C4-2B (cell line): ENCODE measurements around the gene GALNS.
"Not testable (repeated sequence)": the region's sequence is repeated elsewhere in the genome, so short reads cannot be mapped to it uniquely, and the experiment has no call there.

ENCODE experiments used
- H3K27ac ChIP-seq: fragments of 450-650 bp; 2 replicates; pipeline ENCODE4 v1.5.1; 2017
- CTCF ChIP-seq: fragments of 450-650 bp; conservative IDR thresholded peaks from 2 replicates; pipeline ENCODE4 v1.5.1; 2017; ENCODE audit warnings: mild to moderate bottlenecking
- ZFX ChIP-seq: fragments of 450-650 bp; IDR thresholded peaks from 2 replicates; pipeline ENCODE4 v1.6.1; 2017

GALNS gene

DNA sequence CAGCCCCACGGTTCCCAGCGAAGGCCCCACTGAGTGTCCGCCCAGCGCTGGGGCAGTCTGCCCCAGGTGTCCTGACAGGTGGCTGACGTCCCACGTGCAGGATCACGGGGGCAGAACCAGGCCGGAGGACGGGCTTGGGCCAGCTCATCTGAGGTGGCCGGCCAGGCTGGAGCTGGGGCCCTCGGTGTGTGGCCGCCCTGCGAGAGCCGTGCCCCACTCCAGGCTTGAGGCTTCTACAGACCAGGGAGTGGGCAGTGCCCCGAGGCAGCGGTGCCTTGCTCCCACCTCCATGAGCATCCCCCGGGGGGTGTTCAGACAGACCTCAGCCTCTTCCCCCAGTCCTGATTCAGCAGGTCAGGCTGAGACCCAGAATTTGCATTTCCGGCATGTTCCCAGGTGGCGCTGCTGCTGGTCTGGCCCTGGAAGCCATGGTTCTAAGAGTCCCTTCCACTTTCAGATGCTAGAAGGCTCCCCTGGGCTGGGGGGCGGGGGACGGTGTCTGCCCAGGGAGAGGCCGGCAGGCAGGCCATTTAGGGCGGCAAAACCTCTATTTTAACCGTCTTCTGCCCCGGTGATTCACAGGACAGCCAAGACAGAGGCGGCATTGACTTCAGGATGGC, 45.1 kb upstream of the GALNS start:
- TF ChIP-seq ZFX = no peak
- no peak for TF ChIP-seq CTCF
- no peak overlapping the region for H3K27ac ChIP-seq

- TF ChIP-seq CTCF = no peak
- no peak for TF ChIP-seq ZFX
- no peak overlapping the region for H3K27ac ChIP-seq
These were observed 43.9 kb upstream of the GALNS start for GRCh38 chr16:88900662-88901052.

GRCh38 chr16:88899901-88900661, 43.3 kb upstream of the GALNS start:
- H3K27ac ChIP-seq = no peak overlapping the region
- TF ChIP-seq CTCF = no peak
- TF ChIP-seq ZFX = no peak

DNA sequence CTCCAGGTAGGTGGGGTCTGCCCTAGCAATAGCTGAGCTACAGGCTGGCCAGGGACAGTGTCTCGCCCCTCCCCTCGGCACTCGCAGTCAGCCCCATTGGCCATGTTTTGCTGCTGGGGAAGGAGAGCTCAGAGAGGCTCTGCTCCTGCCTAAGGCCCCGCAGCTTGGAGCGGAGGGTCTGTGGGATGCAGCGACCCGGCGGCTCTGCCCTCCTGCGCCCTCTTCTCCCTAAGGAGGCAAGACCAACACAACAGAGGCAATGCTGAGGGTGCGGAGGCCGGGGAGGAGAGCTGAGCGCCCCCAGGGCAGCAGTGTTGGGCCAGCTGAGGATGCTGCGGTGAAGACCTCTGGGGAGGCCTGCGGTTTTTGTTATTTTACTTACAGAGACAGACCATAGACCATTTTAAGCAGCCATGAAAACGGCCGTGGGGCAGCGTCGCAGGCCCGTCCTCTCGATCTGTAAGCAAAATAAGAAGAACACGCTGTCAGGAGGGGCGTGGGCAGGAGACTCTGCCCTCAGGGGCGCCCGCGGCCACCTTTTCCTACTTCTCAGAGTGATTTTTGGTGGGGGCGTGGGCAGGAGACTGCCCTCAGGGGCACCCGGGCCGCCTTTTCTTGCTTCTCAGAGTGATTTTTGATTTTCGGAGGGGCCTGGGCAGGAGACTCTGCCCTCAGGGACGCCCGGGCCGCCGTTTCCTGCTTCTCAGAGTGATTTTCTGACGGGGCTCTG, 41.1 kb upstream of the GALNS start:
- H3K27ac ChIP-seq = no peak overlapping the region
- TF ChIP-seq ZFX (no peak), CTCF (no peak)

DNA sequence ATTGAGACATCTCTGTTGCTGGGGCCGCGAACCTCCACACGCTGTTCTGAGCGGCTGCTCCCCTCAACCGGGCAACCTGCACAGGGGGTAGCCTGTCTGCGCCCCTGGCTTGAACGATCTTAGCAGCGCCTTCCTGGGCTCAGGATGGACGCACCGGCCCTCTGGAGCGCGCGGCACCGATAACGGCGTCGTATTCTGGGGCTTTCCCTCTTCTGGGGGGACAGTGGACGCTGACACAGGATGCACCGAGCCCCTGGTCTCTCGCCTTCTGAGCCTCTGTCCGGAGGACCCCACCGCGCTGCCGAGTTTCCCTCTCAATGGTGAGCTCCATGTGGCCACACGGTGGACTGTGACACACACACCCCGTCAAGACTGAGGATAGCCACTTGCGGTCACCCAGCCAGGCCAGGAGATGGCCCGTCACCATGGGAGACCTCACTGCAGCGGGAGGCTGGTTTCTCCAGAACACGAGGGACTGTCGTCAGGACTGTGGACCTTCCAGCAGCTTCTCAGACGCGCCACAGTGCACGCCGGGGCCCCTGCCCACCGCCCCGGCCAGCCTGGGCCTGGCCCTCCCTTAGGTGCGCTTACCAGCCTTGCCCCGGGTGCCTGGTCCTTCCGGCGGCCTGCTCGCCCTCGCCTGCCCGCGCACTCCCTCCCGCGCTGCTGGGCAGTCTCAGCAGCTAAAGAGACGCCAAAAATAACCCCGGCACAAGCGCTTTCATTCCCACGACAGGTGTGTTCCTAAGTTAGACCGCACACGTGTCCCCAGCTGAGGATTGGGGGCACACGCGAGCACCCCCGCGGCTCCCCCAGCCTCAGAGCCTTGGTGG, 39.7 kb upstream of the GALNS start:
- H3K27ac ChIP-seq = no peak overlapping the region
- TF ChIP-seq CTCF = no peak
- TF ChIP-seq ZFX = no peak

- TF ChIP-seq ZFX = no peak
- H3K27ac ChIP-seq = no peak overlapping the region
These were observed 38.6 kb upstream of the GALNS start for GRCh38 chr16:88895335-88895734.

GRCh38 chr16:88894681-88895300, 38.0 kb upstream of the GALNS start:
- no peak overlapping the region for H3K27ac ChIP-seq
- TF ChIP-seq ZFX (no peak), CTCF (no peak)

- not testable (repeated sequence) for H3K27ac ChIP-seq
These were observed 37.5 kb upstream of the GALNS start for GRCh38 chr16:88894266-88894665.
